NCI-H1694 treated with DMSO at 0.1 percent for 48 hours (cell line): Measurements from ENCODE around the gene DHRS7B.

Experiments
- DNase-seq: peaks from one replicate; lab custom pipeline; 2025; lab: John Stamatoyannopoulos, UW

The DHRS7B gene

DNA sequence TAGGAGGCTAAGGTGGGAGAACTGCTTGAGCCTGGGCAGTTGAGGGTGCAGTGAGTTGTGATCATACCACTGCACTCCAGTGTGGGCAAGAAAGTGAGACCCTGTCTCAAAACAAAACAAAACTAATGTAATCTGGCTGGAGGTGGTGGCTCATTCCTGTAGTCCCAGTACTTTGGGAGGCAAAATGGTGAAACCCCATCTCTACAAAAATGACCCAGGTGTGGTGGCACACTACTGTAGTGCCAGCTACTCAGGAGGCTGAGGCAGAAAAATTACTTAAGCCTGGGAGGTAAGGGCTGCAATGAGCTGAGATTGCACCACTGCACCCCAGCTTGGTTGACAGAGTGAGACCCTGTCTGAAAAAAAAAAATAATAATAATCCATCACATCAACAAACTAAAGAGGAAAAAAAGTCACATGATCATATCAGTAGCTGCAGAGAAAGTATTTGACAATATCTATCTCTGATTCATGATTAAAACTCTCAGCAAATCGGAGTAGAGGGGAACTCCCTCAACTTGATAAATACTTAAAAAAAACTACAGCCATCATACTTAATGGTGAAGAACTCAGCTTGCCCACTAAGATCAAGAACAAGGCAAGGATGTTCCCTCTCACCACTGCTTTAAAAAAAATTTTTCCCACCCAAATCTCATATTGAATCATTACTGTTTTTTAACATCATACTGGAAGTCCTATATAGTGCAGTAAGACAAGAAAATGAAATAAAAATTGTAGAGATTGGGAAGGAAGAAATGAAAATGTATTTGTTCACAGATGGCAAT, 31.0 kb downstream of the DHRS7B start:
- DNase-seq = no peak

DNA sequence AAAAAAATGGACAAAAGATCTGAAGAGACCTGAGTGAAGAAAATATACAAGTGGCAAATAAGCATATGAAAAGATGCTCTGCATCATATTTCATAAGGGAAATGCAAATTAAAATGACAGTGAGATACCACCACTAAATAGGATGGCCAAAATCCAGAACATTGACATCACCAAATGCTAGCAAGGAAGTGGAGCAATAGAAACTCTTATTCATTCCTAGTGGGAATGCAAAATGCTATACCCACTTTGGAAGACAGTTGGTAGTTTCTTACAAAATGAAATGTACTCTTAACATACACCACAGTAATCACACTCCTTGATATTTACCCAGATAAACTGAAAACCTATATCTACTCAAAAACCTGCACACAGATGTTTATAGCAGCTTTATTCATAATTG, 33.6 kb downstream of the DHRS7B start:
- no peak for DNase-seq

DNA sequence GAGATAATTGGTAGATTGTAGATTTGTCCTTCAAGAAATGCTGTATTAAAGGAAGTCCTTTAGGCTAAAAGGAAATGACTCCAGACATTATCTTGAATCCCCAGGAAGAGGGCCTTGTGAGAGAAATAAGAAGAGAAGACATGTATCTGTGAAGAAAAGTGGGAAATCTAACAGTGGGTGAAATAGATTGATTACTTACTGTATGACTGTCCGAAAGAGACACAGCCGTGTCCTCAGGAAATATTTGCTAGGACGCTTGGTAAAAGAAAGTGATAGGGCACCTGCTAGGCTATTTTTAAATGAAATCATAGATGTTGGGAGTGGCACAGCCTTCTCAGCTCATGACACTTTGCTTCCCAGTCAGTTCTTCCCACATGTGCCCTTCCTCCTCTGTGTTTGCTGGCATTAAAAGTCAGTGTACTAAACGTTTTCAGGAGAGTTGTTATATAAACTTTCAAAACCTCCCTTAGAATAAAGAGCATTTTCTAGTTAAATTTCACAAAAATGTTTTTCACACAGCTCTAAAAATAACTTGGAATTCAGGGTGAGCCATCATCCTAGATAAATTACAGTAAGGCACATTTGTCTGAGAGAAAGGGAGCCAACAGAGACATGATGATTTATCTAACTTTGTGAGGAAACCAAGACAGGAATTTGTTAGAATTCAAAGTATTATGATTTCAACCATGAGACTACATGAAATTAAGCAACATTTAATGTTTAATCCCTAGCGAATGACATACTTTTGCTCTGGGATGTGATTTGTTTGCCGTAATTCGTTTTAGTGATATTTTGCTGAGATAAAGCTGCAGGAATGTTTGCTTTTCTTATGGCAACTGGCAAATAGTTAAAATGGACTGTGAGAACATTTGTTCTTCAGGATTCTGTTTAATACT, 35.0 kb downstream of the DHRS7B start:
- no peak for DNase-seq

DNA sequence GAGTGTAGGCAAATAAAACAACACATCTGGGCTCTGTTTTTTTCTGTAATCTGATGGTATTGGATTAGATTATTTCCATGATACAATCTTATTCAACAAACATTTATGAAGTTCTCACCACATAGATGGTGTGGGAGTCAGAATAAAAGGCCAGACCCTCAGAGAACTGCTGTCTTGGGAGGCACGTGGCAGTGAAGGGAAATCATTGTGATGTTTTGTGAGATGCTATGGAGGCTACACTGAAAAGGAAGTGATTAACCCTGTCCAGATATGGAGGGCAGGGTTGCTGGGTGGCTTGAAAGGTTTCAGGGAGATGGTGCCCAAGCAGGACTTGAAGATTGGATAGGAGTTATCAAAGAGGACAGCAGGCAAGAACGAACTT, 35.6 kb downstream of the DHRS7B start:
- DNase-seq = no peak

DNA sequence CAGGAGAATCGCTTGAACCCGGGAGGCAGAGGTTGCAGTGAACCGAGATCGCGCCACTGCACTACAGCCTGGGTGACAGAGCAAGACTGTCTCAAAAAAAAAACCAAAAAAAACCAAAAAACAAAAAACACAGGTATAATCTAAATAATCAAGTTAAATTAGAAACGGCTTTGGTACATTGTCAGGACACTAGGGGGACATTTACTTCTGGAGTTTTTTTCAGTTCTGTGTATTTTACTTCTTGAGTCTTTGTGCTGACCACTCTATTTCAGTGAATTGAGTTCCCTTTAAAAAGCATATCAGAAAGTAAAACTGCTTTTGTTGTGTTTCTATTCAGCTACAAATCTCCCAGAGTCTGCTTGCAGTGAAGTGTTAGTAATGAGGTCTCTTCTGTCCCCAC, 36.3 kb downstream of the DHRS7B start:
- DNase-seq = no peak

DNA sequence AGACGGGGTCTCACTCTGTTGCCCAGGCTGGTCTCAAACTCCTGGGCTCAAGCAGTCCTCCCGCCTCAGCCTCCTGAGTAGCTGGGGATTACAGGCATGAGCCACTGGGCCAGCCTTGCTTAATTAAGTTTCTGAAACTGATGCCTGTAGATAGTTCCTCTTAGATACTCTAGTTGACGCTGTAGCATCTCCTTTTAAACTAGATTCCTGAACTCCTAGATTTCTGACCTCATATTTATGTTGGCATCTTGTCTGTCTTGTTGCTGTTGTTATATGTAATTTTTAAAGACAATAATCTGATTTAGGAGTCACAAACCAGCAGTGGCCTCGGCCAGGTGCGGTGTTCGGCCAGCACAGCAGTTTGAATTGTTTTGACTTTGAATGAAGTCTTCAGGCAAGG, 37.5 kb downstream of the DHRS7B start:
- DNase-seq = no peak

DNA sequence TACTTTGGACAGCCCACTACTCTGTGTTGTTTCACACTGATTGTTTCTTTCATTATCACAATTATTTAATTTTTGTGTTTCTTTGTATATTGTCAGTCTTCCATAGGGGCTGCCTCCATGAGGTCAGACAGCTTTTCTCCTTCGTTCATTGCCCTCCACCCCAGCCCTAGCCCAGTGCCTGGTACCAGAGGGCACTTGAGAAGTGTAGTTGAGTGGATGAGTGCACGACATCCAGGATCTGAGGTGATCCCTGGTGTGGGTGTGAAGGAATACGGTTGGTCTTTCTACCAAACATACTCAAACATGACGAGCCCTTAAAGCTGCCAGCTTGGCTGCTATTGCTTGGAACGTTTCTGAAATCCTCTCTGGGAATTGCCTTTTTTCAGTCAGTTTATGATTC, 37.9 kb downstream of the DHRS7B start:
- no peak for DNase-seq

DNA sequence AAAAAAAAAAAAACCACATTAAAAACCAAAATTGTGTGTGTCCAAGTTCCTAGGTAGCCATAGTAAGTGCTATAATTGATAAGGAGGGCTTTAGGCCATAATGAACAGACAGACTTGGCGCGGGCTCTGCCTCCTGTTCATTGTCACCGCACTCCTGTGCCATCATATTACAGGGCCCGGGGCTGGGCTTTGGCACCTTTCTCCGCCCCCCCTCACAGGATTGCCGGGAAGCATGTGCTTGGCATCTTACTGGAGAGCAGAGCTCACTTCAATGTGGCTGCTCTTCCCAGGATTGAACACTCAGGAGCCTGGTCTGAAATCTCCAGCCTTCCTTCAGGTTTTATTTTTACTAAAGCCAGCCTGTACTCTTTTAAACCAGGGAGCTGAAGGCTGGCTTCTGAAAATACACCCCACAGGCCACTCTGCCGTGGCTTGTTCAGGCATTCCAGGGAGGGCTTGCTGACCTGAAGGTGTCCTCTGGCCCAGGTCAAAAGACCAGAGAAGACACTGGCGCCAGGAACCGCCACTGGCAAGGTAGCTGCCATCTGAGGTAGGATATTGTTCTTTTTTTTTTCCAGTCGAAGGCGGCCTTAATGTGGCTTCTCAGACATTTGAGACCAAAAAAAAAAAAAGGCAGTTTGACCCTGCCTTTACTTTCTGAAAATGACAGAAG, 39.3 kb downstream of the DHRS7B start:
- DNase-seq = no peak

DNA sequence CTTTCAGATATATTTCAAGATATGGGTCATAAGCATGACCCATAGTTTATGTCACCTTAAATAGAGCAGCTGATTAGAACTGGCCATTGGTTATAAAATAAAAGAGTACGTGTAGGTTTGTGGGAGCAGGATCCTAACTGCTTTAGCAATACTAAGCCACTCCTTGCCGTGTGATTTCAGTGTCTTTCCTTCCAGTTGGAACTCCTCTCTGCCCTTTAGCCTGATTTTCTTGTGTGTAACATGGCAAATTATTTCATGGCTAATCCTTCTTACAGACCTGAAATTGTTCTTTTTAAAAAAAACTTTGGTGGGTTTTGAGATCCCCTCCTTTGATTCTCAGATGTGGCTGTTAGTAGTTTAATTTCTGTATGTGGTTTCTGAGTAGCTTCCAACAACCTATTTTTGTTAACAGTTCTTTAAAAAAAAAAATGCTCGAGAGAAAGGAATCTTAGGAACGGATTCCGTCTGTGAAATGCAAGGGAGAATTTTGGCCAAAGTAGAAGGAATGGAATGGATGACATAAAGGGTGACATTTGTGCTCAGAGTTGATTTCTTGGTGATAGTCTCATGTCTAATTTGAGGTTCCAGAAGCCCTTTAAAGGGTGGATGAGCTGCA, 39.9 kb downstream of the DHRS7B start:
- DNase-seq = no peak

DNA sequence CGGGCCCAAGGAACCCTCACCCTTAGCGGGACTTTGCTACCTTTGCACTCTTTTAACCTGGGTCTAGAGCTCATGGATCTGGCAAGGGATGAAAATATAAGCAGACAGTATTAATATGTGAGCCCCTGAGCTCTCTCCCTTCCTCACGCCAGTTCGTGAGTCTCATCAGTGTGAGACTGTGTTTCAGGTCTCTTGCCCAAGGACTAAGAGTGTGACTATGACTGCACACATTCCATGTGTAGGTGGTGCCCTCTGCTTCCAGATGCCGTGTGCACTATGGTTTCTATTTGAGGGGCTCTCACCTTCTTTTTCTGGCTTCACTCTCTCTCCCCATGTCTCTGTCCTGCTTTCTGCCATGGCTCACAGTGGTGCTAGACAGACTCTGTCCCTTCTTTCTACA, 40.5 kb downstream of the DHRS7B start:
- no peak for DNase-seq

DNA sequence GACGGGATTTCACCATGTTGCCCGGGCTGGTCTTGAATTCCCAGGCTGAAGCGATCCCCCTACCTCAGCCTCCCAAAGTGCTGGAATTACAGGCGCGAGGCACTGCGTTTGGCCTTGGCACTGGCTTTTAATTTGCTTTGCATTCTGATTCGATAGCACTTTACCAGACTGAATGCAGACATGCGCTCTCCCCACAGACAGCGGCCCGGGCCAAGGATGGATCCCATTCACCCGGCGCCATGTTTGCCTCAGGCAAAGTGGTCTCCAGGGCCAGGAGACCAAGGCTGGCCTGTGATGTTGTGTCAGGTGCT, 41.7 kb downstream of the DHRS7B start:
- no peak for DNase-seq

DNA sequence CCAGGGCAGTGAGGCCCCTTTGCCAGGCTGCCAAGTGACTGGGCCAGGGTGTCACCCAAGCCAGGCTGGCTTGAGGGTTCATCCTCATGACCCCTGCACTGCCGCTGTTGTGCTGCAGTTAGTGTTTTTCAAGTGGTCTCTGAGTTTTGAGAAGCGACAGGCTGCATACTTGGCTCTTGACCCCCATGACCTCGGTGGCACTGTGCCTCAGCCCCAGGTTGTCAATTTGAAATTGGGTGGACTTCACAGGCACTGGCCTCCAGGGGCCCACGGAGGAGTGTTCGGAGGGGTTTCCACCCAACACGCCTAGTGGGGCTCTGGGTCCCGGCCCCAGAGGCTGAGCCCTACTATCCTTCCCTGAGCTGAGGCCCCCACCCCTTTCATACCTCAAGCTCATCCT, 42.7 kb downstream of the DHRS7B start:
- DNase-seq = no peak

DNA sequence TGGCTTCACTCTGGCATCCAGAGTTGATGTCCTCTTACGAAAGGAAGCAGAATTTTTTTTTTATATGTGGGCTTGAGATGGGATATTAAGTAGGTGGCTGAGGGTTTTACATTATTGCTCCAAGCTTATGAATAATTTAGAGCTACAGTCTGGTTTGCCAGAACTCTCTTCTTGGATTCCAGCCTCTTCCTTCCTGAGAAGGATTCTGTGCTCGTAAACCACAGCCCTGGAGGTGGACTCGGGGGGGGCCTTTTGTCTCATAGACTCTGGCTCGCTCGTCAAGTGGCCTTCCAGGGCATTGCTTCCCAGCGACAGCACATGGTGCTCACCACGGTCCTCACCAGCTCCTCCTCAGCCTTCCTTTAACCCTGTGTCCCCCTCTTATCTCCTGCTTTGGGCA, 44.0 kb downstream of the DHRS7B start:
- no peak for DNase-seq

DNA sequence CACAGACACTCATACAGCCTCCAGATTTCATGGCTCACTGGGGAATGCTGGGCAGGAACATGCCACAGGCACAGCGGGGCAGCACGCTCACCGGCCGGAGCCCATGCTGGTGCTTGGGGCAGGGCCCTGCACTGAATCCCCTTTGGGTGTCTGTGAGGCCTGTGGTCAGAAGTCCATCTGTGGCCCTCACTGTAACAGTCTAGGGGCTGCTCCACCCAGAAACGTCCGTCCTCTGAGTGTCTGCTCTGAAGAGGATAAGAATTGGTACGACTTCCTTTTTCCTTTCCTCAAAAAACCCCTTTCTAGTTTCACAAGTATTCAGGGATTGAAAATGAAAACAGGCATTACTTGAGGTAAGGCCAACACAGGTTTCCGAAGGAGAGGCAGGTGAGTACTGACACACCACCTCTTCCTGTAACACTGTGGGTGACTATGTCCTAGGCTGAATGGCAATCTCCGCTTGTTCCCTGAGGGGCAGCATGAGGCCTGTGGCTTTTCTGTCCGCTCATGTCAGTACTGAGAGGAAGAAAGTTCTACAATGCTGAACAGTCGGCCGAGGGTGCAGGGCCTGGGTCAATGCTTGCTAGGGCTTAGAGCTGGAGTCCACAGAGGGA, 44.7 kb downstream of the DHRS7B start:
- DNase-seq = no peak

DNA sequence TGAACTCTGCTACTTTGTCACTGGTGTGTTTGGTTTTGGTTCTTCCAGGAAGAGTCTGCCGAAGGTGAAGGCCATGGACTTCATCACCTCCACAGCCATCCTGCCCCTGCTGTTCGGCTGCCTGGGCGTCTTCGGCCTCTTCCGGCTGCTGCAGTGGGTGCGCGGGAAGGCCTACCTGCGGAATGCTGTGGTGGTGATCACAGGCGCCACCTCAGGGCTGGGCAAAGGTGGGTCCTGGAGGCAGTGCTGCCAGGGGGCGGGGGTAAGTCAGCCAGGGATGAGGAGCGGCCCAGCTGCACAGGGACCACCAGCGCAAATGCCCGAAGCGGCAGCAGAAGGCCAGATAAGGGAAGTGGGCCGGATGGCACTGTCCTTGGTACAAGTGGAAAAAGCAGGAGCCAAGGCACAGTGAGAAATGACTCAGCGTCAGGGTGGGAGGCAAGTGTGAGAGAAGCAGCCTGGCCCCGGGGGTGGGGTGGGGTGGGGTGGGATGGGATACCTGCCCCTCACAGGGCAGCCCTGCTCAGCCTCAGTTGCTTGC, 45.3 kb downstream of the DHRS7B start:
- no peak for DNase-seq

DNA sequence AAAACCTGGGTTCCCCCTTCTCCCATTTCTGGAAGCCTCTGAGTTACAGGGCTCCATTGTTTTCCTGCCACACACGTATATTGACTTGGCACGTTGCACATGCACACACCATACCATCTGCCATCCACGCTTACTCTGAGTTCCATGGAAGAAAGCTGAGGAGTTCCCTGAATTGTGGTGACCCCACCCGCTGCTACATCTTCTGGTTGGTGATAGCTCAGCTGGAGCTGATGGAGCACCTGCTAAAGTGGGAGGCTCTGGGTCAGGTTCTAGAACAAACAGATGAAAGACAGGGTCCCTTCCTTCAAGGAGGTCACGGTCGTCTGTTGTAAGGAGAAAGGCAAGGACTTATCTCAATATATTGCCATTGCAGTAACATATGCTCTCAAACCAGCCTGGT, 46.1 kb downstream of the DHRS7B start:
- no peak for DNase-seq

DNA sequence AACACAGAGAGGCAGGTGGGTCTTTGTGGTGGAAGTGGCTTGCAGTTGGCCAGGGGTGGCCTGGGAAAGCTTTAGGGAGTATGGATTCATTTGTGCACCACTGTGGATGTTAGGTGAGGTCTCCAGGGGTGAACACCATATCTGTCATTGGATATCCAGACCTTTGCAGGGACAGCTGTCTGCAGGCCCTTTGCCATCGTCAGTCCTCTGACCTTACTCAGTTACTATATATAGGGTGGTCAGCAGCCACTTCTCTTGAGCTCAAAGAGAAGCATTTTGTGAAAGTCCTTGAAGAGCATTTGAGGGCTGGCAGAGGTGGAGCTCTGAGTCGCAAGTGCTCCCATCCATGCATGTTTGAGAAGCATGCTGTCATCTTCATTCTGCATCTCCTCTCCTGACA, 46.8 kb downstream of the DHRS7B start:
- DNase-seq = no peak

DNA sequence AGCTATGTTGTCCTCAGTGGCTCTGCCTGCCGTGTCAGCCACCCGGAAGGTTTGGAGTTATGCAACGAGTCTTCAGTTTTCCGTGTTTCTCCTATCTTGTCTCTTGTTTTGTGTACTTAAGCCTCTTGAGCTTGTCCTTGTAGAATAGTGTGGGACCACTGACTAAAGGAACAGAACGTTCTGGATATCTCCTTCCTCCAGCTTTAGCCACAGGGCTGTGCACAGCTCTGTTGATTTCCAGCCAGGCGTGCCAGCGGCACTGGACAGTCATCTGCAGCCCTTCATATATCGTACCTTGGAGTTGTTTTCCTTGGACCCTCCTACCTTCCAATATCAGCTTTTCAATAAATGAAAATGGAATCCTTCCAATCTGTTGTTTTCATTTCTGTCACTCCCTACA, 47.4 kb downstream of the DHRS7B start:
- DNase-seq = no peak

DNA sequence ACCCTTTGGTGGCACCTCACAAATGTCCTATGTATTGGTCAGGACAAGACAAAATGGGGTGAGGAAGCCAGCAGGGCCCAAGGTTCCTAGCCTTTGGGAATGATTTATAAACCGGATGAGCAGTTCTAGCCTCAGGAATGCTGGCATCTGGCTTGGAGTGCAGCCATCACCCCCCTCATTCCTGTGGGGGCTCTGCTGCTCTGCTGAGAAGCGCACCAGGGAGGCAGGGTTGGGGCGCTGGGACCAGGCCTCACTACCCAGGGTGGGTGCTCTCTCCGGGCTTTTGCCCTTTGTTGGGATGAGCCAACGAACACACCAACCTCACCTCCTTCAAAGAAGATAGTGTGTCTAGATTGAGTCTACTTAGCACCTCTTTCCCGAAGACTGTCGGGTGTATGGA, 47.9 kb downstream of the DHRS7B start:
- no peak for DNase-seq

DNA sequence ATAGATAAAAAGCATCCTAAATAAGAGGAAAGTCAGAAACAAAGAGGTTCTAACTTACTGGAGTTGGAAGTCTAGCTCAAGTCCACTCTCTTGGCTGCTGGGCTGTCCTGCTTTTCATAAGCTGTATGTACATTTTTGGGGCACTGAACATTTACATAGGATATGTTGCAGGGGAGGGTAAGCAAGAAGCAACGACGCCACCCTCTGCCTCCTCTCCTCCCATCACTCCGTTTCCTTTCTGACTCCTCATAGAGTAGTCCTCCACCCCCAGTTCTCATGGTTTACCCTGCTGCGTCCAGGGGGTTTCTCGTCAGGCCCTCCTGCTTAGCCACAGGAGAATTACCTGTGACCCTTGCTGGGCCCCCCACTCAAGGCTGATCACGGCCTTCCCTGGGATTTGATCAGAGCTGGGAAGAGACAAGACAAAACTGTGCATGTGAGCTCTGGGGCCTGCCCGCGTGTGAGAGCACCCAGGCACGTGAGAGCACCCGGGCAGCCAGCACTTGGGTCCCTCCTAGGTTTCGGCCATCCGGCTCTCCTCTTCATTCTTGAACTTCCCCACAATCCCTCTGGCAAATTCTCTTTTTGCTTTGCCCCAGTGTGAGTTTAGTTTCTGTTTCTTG, 50.1 kb downstream of the DHRS7B start:
- no peak for DNase-seq

DNA sequence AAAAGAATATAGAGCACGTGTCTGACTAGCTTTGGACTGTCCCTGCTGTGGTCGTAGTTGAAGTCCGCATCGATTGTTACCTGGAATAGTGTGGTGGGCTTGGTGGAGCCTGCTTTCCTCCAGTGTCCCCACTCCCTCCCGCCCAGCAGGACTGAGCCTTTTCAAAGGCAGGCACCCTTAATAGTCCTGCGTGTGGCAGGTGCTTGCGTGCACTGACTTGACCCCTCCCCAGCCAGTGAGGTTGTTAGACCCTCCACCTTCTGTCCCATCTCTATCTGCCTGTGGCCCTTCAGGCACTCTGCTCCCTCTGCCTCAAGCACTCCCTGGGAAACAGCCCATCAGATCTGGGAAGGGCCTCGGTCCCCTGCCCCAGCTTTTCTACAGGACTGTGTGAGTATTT, 50.6 kb downstream of the DHRS7B start:
- DNase-seq = no peak
